GM23338 (cell line): Measurements from ENCODE around the gene BBS4. TPM values are rescaled to one million over a fixed set of nuclear protein-coding genes. Genes with fewer than 3 reads are reported as not detected.

Experiments used
- ATAC-seq: fragments of 200-7000 bp; cut with Tn5 transposase; 3 replicates; pipeline ENCODE4 v1.9.1; 2020
- DNase-seq: peaks from one replicate; pipeline ENCODE4 v3.0.0-alpha.2; 2015; ENCODE audit warnings: low spot score
- H2AFZ ChIP-seq: fragments of 200-600 bp; sonication (generic); 2 replicates; pipeline ENCODE4 v1.8.0; 2016; ENCODE audit warnings: antibody characterized with exemption, mild to moderate bottlenecking, moderate library complexity
- H3F3A ChIP-seq: fragments of 200-600 bp; sonication (generic); replicated peaks from 2 replicates; pipeline ENCODE4 v1.8.0; 2017; ENCODE audit warnings: antibody characterized with exemption, mixed run types, low read depth
- H3K27ac ChIP-seq: fragments of 200-600 bp; sonication (generic); 2 replicates; pipeline ENCODE4 v1.6.1; 2016; ENCODE audit warnings: low read depth
- H3K27me3 ChIP-seq: fragments of 200-600 bp; sonication (generic); 2 replicates; pipeline ENCODE4 v1.8.0; 2016; ENCODE audit warnings: mild to moderate bottlenecking, mixed run types, moderate library complexity; ENCODE audit not compliant: insufficient read depth
- H3K36me3 ChIP-seq: fragments of 200-600 bp; sonication (generic); 2 replicates; pipeline ENCODE4 v1.8.0; 2016; ENCODE audit warnings: mild to moderate bottlenecking; ENCODE audit not compliant: insufficient read depth
- H3K4me1 ChIP-seq: fragments of 200-600 bp; sonication (generic); 2 replicates; pipeline ENCODE4 v1.8.0; 2016; ENCODE audit warnings: mild to moderate bottlenecking, moderate library complexity; ENCODE audit not compliant: insufficient read depth
- H3K4me2 ChIP-seq: fragments of 200-600 bp; sonication (generic); 2 replicates; pipeline ENCODE4 v1.7.1; 2017; ENCODE audit warnings: mixed run types
- H3K4me3 ChIP-seq: fragments of 200-600 bp; sonication (generic); 2 replicates; pipeline ENCODE4 v1.6.1; 2016; ENCODE audit warnings: mixed run types
- H3K79me2 ChIP-seq: fragments of 200-600 bp; sonication (generic); replicated peaks from 2 replicates; pipeline ENCODE4 v1.8.0; 2017; ENCODE audit warnings: mild to moderate bottlenecking; ENCODE audit not compliant: insufficient read depth
- H3K9me2 ChIP-seq: fragments of 200-600 bp; sonication (generic); 2 replicates; pipeline ENCODE4 v1.8.0; 2017; ENCODE audit not compliant: insufficient read depth
- H4K20me1 ChIP-seq: fragments of 200-600 bp; sonication (generic); replicated peaks from 2 replicates; pipeline ENCODE4 v1.8.0; 2017; ENCODE audit warnings: mild to moderate bottlenecking; ENCODE audit not compliant: insufficient read depth
- H3K27ac Mint-ChIP-seq: 2 replicates; pipeline ENCODE4 v1.8.0; 2020; ENCODE audit warnings: inconsistent platforms, mild to moderate bottlenecking, moderate library complexity, mixed read lengths
- H3K27me3 Mint-ChIP-seq: 3 replicates; pipeline ENCODE4 v1.8.0; 2022; ENCODE audit warnings: low read depth, mild to moderate bottlenecking, moderate library complexity, mixed read lengths, inconsistent platforms; ENCODE audit not compliant: insufficient read depth, poor library complexity
- H3K36me3 Mint-ChIP-seq: 3 replicates; pipeline ENCODE4 v1.8.0; 2021; ENCODE audit warnings: low read depth, mild to moderate bottlenecking, inconsistent platforms, moderate library complexity, mixed read lengths
- H3K4me1 Mint-ChIP-seq: 3 replicates; pipeline ENCODE4 v1.8.0; 2020; ENCODE audit warnings: mild to moderate bottlenecking, inconsistent platforms, mixed read lengths
- H3K4me3 Mint-ChIP-seq: 3 replicates; pipeline ENCODE4 v1.8.0; 2021; ENCODE audit warnings: moderate library complexity, mild to moderate bottlenecking, inconsistent platforms, mixed read lengths
- H3K9me3 Mint-ChIP-seq: 3 replicates; pipeline ENCODE4 v1.8.0; 2020; ENCODE audit warnings: moderate library complexity, mild to moderate bottlenecking, inconsistent platforms, mixed read lengths
- CREB1 ChIP-seq: fragments of 250-450 bp; sonication (Bioruptor Pico); IDR thresholded peaks from 2 replicates; pipeline ENCODE4 v1.5.0; 2020; ENCODE audit warnings: low read depth, mild to moderate bottlenecking, moderate library complexity
- CTCF ChIP-seq, 2 experiments: fragments of 200-600 bp in 1 of 2; sonication (generic) in 1 of 2; conservative IDR thresholded peaks; 2 replicates each; pipeline versions ENCODE4 v1.5.1 to v1.6.1; 2016 to 2017; ENCODE audit warnings: antibody characterized with exemption in 2 of 2, low read depth in 2 of 2, mild to moderate bottlenecking in 2 of 2, moderate library complexity in 1 of 2
- EZH2 ChIP-seq: fragments of 200-600 bp; sonication (generic); IDR thresholded peaks from one replicate; pipeline ENCODE4 v1.8.0; 2017; ENCODE audit warnings: antibody characterized with exemption, mild to moderate bottlenecking, low read depth; ENCODE audit not compliant: unreplicated experiment
- EZH2phosphoT487 ChIP-seq: fragments of 200-600 bp; sonication (generic); IDR thresholded peaks from one replicate; pipeline ENCODE4 v1.8.1; 2018; ENCODE audit warnings: antibody characterized with exemption; ENCODE audit not compliant: unreplicated experiment
- JUNB ChIP-seq: IDR thresholded peaks from one replicate; pipeline ENCODE4 v1.6.1; 2016; ENCODE audit warnings: antibody characterized with exemption; ENCODE audit not compliant: unreplicated experiment
- NANOG ChIP-seq: IDR thresholded peaks from 2 replicates; pipeline ENCODE4 v1.6.1; 2016; ENCODE audit warnings: antibody characterized with exemption, borderline replicate concordance
- POLR2AphosphoS5 ChIP-seq: IDR thresholded peaks from 2 replicates; pipeline ENCODE4 v1.6.1; 2016; ENCODE audit warnings: antibody characterized with exemption, low read depth
- REST ChIP-seq: IDR thresholded peaks from one replicate; pipeline ENCODE4 v1.6.1; 2018; ENCODE audit warnings: antibody characterized with exemption; ENCODE audit not compliant: unreplicated experiment
- STAT1 ChIP-seq: IDR thresholded peaks from one replicate; pipeline ENCODE4 v1.6.1; 2016; ENCODE audit warnings: antibody characterized with exemption; ENCODE audit not compliant: unreplicated experiment
- ZNF114 ChIP-seq: fragments of 250-450 bp; sonication (Bioruptor Pico); IDR thresholded peaks from 2 replicates; pipeline ENCODE4 v1.5.0; 2020; ENCODE audit warnings: mild to moderate bottlenecking, moderate library complexity
- ZNF331 ChIP-seq: fragments of 250-450 bp; sonication (Bioruptor Pico); IDR thresholded peaks from 2 replicates; pipeline ENCODE4 v1.5.0; 2020; ENCODE audit warnings: low read depth, mild to moderate bottlenecking, moderate library complexity
- ZNF462 ChIP-seq: fragments of 250-450 bp; sonication (Bioruptor Pico); IDR thresholded peaks from 2 replicates; pipeline ENCODE4 v1.5.0; 2020; ENCODE audit warnings: mild to moderate bottlenecking, moderate library complexity
- polyA plus RNA-seq: library from polyadenylated mRNA; unstranded; fragments of >200 nt; fragmentation: Nextera tagmentation; extraction: Ambion mirVana; gene quantifications from 2 replicates; pipeline ENCODE4 v1.2.1, GENCODE V29; 2016
- total RNA-seq: library from RNA; depleted of rRNA; stranded (reverse); fragments of >200 nt; shearing (Covaris generic); gene quantifications from 2 replicates; pipeline ENCODE4 v1.2.3, GENCODE V29; 2014
- TF ChIP-seq, protein P1 (sequence below): IDR thresholded peaks from 2 replicates; pipeline ENCODE4 v1.6.1; 2016; ENCODE audit warnings: antibody characterized with exemption

BBS4 gene
- total and polyA plus RNA-seq, 2 experiments from 2014 or later: 22.2 to 40.8 TPM

DNA sequence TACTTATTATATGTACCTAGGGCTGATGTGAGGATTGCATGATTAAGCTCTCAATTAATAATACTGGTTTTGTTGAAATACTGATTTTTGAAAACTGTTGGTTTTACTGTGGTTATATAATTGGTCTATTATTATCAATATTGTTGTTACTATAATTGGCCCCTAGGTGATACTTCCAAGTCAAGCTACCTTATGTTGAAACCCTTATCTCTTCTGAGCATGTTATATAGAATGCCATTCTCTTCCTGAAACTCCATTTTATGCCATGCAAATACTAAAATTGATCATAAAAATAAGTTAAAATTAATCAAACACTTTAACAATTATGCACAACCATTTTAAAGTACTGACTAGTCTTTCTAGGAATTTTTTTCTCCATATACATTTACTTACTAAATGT, 46.1 kb downstream of the BBS4 start:
- Mint-ChIP-seq H3K4me3 (no peak overlapping the region), H3K9me3 (no peaks in the 10 kb centered on the region), H3K36me3 (peaks cover 36% of the 10 kb centered on the region), H3K4me1 (no peaks in the 10 kb centered on the region; the same call in 2 of the 3 replicates), H3K27me3 (peaks cover 5% of the 10 kb centered on the region), H3K27ac (no peak overlapping the region)
- Histone ChIP-seq H3K4me1 (peaks cover 12% of the 10 kb centered on the region), H3K27me3 (no peaks in the 10 kb centered on the region), H3K79me2 (no peaks in the 10 kb centered on the region), H2AFZ (no peak overlapping the region), H3K36me3 (peaks cover 21% of the 10 kb centered on the region), H3K4me3 (no peak overlapping the region), H3K9me2 (no peaks in the 10 kb centered on the region), H3K4me2 (no peak overlapping the region), H3F3A (no peaks in the 10 kb centered on the region), H3K27ac (no peak overlapping the region), H4K20me1 (no peaks in the 10 kb centered on the region; the same call in 1 of the 2 replicates)
- DNase-seq (no peak), ATAC-seq (no peak)
- TF ChIP-seq ZNF462 (CRISPR knock-in tag) (no peak), CREB1 (CRISPR knock-in tag) (no peak), NANOG (no peak), EZH2 (no peak), ZNF331 (CRISPR knock-in tag) (no peak), ZNF114 (no peak), JUNB (no peak), CTCF (conservative IDR thresholded peaks at IDR 0.05; ENCODE audit: low read depth in 2 of 2) (no peak), REST (no peak), POLR2AphosphoS5 (no peak), STAT1 (no peak), EZH2phosphoT487 (no peak)
- TF ChIP-seq, protein P1, sequence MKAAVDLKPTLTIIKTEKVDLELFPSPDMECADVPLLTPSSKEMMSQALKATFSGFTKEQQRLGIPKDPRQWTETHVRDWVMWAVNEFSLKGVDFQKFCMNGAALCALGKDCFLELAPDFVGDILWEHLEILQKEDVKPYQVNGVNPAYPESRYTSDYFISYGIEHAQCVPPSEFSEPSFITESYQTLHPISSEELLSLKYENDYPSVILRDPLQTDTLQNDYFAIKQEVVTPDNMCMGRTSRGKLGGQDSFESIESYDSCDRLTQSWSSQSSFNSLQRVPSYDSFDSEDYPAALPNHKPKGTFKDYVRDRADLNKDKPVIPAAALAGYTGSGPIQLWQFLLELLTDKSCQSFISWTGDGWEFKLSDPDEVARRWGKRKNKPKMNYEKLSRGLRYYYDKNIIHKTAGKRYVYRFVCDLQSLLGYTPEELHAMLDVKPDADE: no peak
